Neural crest cell (in vitro differentiated cells): Measurements from ENCODE around the gene DGKG. TPM values are rescaled to one million over a fixed set of nuclear protein-coding genes. Genes with fewer than 3 reads are reported as not detected.

ENCODE experiments used
- DNase-seq: peaks from one replicate; pipeline ENCODE4 v3.0.0; 2021; ENCODE audit warnings: low read depth, mixed read lengths, low spot score
- H3K27ac Mint-ChIP-seq: one replicate; pipeline ENCODE4 v1.8.0; 2021; ENCODE audit warnings: mild to moderate bottlenecking, mixed read lengths; ENCODE audit not compliant: unreplicated experiment
- H3K27me3 Mint-ChIP-seq: 2 replicates; pipeline ENCODE4 v1.8.0; 2021; ENCODE audit warnings: low read depth, mild to moderate bottlenecking, mixed read lengths
- H3K36me3 Mint-ChIP-seq: 2 replicates; pipeline ENCODE4 v1.8.0; 2021; ENCODE audit warnings: low read depth, mild to moderate bottlenecking, mixed read lengths
- H3K4me1 Mint-ChIP-seq: 2 replicates; pipeline ENCODE4 v1.8.0; 2021; ENCODE audit warnings: mixed read lengths
- H3K4me3 Mint-ChIP-seq: one replicate; pipeline ENCODE4 v1.8.0; 2021; ENCODE audit warnings: mild to moderate bottlenecking, mixed read lengths
- H3K9me3 Mint-ChIP-seq: 2 replicates; pipeline ENCODE4 v1.8.0; 2021; ENCODE audit warnings: mixed read lengths
- total RNA-seq: library from RNA; stranded (reverse); gene quantifications from 2 replicates; pipeline ENCODE4 v1.2.1, GENCODE V29; 2021
- TF ChIP-seq, protein P1 (sequence below): fragments of 200-600 bp; sonication (generic); conservative IDR thresholded peaks from 2 replicates; pipeline ENCODE4 v1.5.0; 2021; ENCODE audit warnings: antibody characterized with exemption, mild to moderate bottlenecking

DGKG gene
- total RNA-seq, 1 donor from 2014 or later, result not detected

DNA sequence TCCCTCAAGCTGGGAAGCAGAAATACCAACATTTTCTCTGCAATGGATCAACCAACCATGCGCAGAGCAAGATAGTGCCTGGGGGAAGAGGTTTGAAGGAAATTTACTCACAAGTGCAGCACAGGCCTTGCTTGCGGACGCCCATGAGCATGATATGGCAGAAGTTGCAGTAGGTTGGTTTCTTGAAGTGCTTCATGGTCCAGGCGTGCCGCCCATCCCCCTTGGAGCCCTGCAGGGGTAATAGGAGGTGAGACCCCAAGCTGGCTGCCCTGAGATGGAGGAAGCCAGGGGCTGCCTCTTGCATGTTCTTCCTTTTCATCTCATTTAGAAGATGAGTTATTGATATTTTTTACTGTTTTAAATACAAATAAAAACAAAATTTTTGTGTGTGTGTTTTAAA, 86.6 kb downstream of the DGKG start:
- no peak overlapping the region for H3K4me3 Mint-ChIP-seq
- no peaks in the 10 kb centered on the region for H3K9me3 Mint-ChIP-seq
- H3K27ac Mint-ChIP-seq, result no peak overlapping the region
- no peaks in the 10 kb centered on the region for H3K4me1 Mint-ChIP-seq
- no peak for DNase-seq
- H3K36me3 Mint-ChIP-seq, result no peaks in the 10 kb centered on the region
- H3K27me3 Mint-ChIP-seq, result peaks cover 33% of the 10 kb centered on the region
- TF ChIP-seq, protein P1, sequence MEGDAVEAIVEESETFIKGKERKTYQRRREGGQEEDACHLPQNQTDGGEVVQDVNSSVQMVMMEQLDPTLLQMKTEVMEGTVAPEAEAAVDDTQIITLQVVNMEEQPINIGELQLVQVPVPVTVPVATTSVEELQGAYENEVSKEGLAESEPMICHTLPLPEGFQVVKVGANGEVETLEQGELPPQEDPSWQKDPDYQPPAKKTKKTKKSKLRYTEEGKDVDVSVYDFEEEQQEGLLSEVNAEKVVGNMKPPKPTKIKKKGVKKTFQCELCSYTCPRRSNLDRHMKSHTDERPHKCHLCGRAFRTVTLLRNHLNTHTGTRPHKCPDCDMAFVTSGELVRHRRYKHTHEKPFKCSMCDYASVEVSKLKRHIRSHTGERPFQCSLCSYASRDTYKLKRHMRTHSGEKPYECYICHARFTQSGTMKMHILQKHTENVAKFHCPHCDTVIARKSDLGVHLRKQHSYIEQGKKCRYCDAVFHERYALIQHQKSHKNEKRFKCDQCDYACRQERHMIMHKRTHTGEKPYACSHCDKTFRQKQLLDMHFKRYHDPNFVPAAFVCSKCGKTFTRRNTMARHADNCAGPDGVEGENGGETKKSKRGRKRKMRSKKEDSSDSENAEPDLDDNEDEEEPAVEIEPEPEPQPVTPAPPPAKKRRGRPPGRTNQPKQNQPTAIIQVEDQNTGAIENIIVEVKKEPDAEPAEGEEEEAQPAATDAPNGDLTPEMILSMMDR, result no peak

DNA sequence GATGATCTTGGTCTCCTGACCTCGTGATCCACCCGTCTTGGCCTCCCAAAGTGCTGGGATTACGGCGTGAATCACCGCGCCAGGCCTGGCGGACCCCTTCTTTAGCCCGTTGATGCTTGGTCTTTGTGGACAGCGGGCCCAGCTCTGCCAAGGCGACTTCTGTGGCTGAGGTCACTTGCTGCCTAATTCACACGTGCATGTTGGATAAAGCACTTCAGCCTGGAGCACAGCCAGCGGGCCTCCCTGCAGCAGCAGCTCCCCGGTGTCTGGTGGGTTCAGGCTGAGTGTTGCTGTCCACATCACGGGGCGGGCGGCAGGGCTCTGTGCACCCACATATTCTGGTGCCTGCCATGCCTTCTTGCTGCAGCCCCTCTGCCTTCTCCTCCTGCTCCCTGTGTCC, 88.4 kb downstream of the DGKG start:
- DNase-seq, result no peak
- H3K27me3 Mint-ChIP-seq, result peaks cover 19% of the 10 kb centered on the region

DNA sequence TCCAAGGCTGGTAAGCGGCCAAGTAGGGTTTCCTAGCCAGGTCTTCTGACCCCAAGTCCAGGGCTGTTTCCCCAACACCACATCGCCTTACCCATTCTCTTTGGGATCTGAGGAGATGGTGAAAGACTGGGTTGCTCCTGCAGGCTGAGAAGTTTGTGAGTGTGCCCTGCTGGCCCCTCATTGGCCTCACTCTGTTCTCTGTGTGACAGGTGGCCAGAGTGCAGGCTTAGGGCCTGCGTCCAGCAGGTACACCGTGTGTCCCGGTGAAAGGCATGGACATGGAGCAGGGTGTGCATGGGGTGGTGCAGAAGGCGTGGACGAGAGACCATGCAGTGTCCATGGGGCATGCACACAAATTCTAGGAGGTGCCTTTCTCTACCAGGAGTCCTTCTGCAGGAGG, 91.3 kb downstream of the DGKG start:
- no peaks in the 10 kb centered on the region for H3K9me3 Mint-ChIP-seq
- no peak overlapping the region for H3K4me3 Mint-ChIP-seq
- no peak overlapping the region for H3K27ac Mint-ChIP-seq
- no peaks in the 10 kb centered on the region for H3K36me3 Mint-ChIP-seq
- H3K4me1 Mint-ChIP-seq, result no peaks in the 10 kb centered on the region
- TF ChIP-seq, protein P1, result no peak
- no peak for DNase-seq
- peaks cover 11% of the 10 kb centered on the region for H3K27me3 Mint-ChIP-seq

More for the DNA sequence above, 88.4 kb downstream of the DGKG start:
- H3K36me3 Mint-ChIP-seq, result no peaks in the 10 kb centered on the region
- TF ChIP-seq, protein P1, result no peak
- H3K9me3 Mint-ChIP-seq, result no peaks in the 10 kb centered on the region
- H3K4me1 Mint-ChIP-seq, result no peaks in the 10 kb centered on the region
- no peak overlapping the region for H3K4me3 Mint-ChIP-seq
- H3K27ac Mint-ChIP-seq, result no peak overlapping the region

DNA sequence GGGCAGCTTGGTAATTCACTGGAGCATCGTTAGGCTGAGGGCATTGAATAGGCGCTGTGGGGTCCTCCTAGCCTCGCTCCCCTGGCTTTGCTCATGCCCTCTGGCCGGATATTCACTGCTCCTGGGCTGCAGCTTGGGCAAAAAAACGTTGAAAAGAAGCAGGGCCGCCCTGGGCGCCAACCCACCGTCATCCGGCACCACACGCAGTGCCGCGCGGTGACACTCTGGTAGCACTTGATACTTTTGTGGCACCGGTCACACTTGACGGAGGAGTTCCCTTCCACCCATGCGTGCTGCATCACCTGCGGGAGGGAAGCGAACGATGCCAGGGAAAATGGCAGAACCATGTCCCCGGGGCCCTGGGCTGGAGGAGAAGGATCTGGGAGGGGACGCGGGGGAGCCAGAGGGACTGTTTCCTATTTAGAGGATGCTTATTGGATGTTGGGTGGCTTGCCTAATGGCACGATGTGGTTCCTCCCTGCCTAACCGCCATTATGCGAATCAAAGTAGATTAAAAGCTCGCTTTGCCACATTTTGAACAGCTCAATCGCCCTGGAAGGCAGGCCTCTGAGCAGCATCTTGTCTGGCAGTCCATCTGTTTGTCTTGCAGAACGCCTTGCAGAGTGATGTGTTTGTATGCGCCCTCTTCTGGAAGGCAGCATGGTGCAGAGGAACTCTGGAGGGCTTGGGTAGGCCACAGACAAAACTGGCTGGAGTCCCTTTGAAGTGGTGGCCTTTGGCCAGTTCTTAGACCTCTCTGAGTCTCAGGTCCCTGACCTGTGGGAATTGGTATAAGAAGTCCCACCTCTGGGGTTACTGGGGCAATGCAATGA, 93.2 kb downstream of the DGKG start:
- no peaks in the 10 kb centered on the region for H3K9me3 Mint-ChIP-seq
- DNase-seq, result peak; percentile 12
- H3K36me3 Mint-ChIP-seq, result no peaks in the 10 kb centered on the region
- H3K27me3 Mint-ChIP-seq, result peaks cover 11% of the 10 kb centered on the region
- H3K4me3 Mint-ChIP-seq, result no peak overlapping the region
- H3K4me1 Mint-ChIP-seq, result no peaks in the 10 kb centered on the region
- TF ChIP-seq, protein P1, result peak; percentile 50
- H3K27ac Mint-ChIP-seq, result no peak overlapping the region

DNA sequence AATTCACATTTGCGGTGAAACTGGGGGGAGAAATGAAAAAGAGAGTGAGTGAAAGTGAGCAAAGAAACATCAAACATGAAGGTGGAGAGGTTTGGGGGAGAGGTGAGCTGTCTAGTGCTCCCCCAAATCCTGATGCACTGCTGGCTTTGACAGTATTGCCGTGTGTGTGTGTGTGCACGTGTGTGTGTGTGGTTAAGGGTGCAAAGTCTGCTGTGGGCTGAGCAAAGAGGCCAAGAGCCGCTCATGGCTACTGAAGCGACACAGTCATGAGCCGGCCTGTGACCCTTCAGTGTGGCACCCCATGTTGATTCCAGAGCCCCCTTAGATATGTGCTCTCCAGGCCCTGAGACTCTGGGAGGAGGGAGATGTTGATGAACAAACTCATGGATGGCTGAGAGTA, 94.3 kb downstream of the DGKG start:
- H3K4me1 Mint-ChIP-seq, result no peaks in the 10 kb centered on the region
- DNase-seq, result no peak
- H3K4me3 Mint-ChIP-seq, result no peak overlapping the region
- H3K27me3 Mint-ChIP-seq, result peaks cover 11% of the 10 kb centered on the region
- TF ChIP-seq, protein P1, result no peak
- H3K9me3 Mint-ChIP-seq, result no peaks in the 10 kb centered on the region
- no peaks in the 10 kb centered on the region for H3K36me3 Mint-ChIP-seq
- H3K27ac Mint-ChIP-seq, result peak overlapping the region; percentile 51
